WTC11 (cell line): ENCODE measurements around the gene KIFC1. TPM values are rescaled to one million over a fixed set of nuclear protein-coding genes. Genes with fewer than 3 reads are reported as not detected.
A peak's percentile ranks its signal among the peaks of the same experiment; 100 is the strongest.
"Not testable (repeated sequence)": the region's sequence is repeated elsewhere in the genome, so short reads cannot be mapped to it uniquely, and the experiment has no call there.

Experiments
- ATAC-seq: fragments of 200-7000 bp; cut with Tn5 transposase; 2 replicates; pipeline ENCODE4 v1.10.0; 2021; ENCODE audit warnings: mild to moderate bottlenecking, moderate library complexity
- CTCF ChIA-PET: fragments of 300-600 bp; sonication (Branson Sonifier 250); formaldehyde crosslinking; loops from one replicate; lab custom pipeline; 2021; ENCODE audit warnings: antibody characterized with exemption; lab: Charles Lee
- POLR2A ChIA-PET: fragments of 350-600 bp; sonication (Branson Sonifier 250); formaldehyde crosslinking; loops from one replicate; lab custom pipeline; 2021; ENCODE audit warnings: antibody characterized with exemption; lab: Charles Lee
- DNase-seq: peaks from one replicate; pipeline ENCODE4 v3.0.0; 2021; ENCODE audit warnings: low spot score
- H3K27ac Mint-ChIP-seq: 2 replicates; pipeline ENCODE4 v1.8.0; 2021; ENCODE audit warnings: mixed read lengths
- H3K27me3 Mint-ChIP-seq: 2 replicates; pipeline ENCODE4 v1.8.0; 2021; ENCODE audit warnings: low read depth, mild to moderate bottlenecking, moderate library complexity, mixed read lengths
- H3K36me3 Mint-ChIP-seq: 2 replicates; pipeline ENCODE4 v1.8.0; 2021; ENCODE audit warnings: mixed read lengths
- H3K4me1 Mint-ChIP-seq: 2 replicates; pipeline ENCODE4 v1.8.0; 2022; ENCODE audit warnings: mixed read lengths
- H3K4me3 Mint-ChIP-seq: 2 replicates; pipeline ENCODE4 v1.8.0; 2021; ENCODE audit warnings: mild to moderate bottlenecking, moderate library complexity, mixed read lengths
- H3K9me3 Mint-ChIP-seq: 2 replicates; pipeline ENCODE4 v1.8.0; 2021; ENCODE audit warnings: mixed read lengths
- CBFB ChIP-seq: sonication (generic); formaldehyde crosslinking; IDR thresholded peaks from 2 replicates; pipeline ENCODE4 v1.8.1; 2022; ENCODE audit warnings: mild to moderate bottlenecking, low read depth, missing genetic modification reagents
- CTCF ChIP-seq: fragments of 200-600 bp; IDR thresholded peaks from 2 replicates; pipeline ENCODE4 v1.8.0; 2022; ENCODE audit warnings: antibody characterized with exemption
- E2F1 ChIP-seq: sonication (generic); formaldehyde crosslinking; IDR thresholded peaks from 2 replicates; pipeline ENCODE4 v1.8.0; 2022; ENCODE audit warnings: mild to moderate bottlenecking, missing genetic modification reagents
- FOXJ3 ChIP-seq: sonication (generic); formaldehyde crosslinking; IDR thresholded peaks from 2 replicates; pipeline ENCODE4 v1.9.0; 2021; ENCODE audit warnings: missing genetic modification reagents, mild to moderate bottlenecking, borderline replicate concordance
- FOXP1 ChIP-seq: sonication (generic); formaldehyde crosslinking; IDR thresholded peaks from 2 replicates; pipeline ENCODE4 v1.8.0; 2022; ENCODE audit warnings: missing genetic modification reagents, mild to moderate bottlenecking, moderate library complexity, borderline replicate concordance
- HMGA2 ChIP-seq: fragments of 250-450 bp; sonication (Bioruptor Pico); IDR thresholded peaks from 2 replicates; pipeline ENCODE4 v1.4.0; 2021; ENCODE audit warnings: mild to moderate bottlenecking, moderate library complexity
- JAZF1 ChIP-seq: fragments of 250-450 bp; sonication (Bioruptor Pico); IDR thresholded peaks from 2 replicates; pipeline ENCODE4 v1.9.0; 2021; ENCODE audit warnings: moderate library complexity, mild to moderate bottlenecking, inconsistent platforms
- PRRX2 ChIP-seq: fragments of 250-450 bp; sonication (Bioruptor Pico); IDR thresholded peaks from 2 replicates; pipeline ENCODE4 v1.8.0; 2021; ENCODE audit warnings: mild to moderate bottlenecking
- RORB ChIP-seq: fragments of 250-450 bp; sonication (Bioruptor Pico); IDR thresholded peaks from 2 replicates; pipeline ENCODE4 v1.9.0; 2021; ENCODE audit warnings: mild to moderate bottlenecking
- SMAD4 ChIP-seq: sonication (generic); formaldehyde crosslinking; IDR thresholded peaks from 2 replicates; pipeline ENCODE4 v1.8.0; 2022; ENCODE audit warnings: mild to moderate bottlenecking, missing genetic modification reagents
- ZBTB43 ChIP-seq: sonication (generic); formaldehyde crosslinking; IDR thresholded peaks from 2 replicates; pipeline ENCODE4 v1.8.1; 2023; ENCODE audit warnings: mild to moderate bottlenecking, missing genetic modification reagents
- ZNF281 ChIP-seq: sonication (generic); formaldehyde crosslinking; IDR thresholded peaks from 2 replicates; pipeline ENCODE4 v1.8.0; 2023; ENCODE audit warnings: mild to moderate bottlenecking, missing genetic modification reagents
- ZNF317 ChIP-seq: sonication (generic); formaldehyde crosslinking; IDR thresholded peaks from 2 replicates; pipeline ENCODE4 v1.8.1; 2023; ENCODE audit warnings: low read depth, mild to moderate bottlenecking, moderate library complexity, missing genetic modification reagents, borderline replicate concordance
- ZNF396 ChIP-seq: fragments of 250-450 bp; sonication (Bioruptor Pico); IDR thresholded peaks from 2 replicates; pipeline ENCODE4 v1.8.0; 2021; ENCODE audit warnings: mild to moderate bottlenecking, moderate library complexity, borderline replicate concordance
- ZNF416 ChIP-seq: fragments of 250-450 bp; sonication (Bioruptor Pico); IDR thresholded peaks from 2 replicates; pipeline ENCODE4 v1.9.0; 2021; ENCODE audit warnings: mild to moderate bottlenecking, inconsistent platforms
- ZNF671 ChIP-seq: fragments of 250-450 bp; sonication (Bioruptor Pico); IDR thresholded peaks from 2 replicates; pipeline ENCODE4 v1.8.0; 2021; ENCODE audit warnings: mild to moderate bottlenecking
- ZSCAN18 ChIP-seq: fragments of 250-450 bp; sonication (Bioruptor Pico); IDR thresholded peaks from 2 replicates; pipeline ENCODE4 v2.1.2; 2022; ENCODE audit warnings: mild to moderate bottlenecking, moderate library complexity
- total RNA-seq: library from RNA; stranded (reverse); gene quantifications from 3 replicates; pipeline ENCODE4 v1.2.3, GENCODE V29; 2021

The KIFC1 gene
- total RNA-seq, 1 experiment from 2014 or later = 97.3 TPM

GRCh38 chr6:33392979-33393378 lies 1.4 kb downstream of the KIFC1 start:
- H3K27me3 Mint-ChIP-seq = peaks cover 4% of the 10 kb centered on the region; the same call in 1 of the 2 replicates
- TF ChIP-seq E2F1 (CRISPR knock-in tag) (no peak), JAZF1 (CRISPR knock-in tag) (no peak), ZNF396 (no peak), SMAD4 (CRISPR knock-in tag) (no peak), ZNF281 (CRISPR knock-in tag) (no peak), ZNF317 (CRISPR knock-in tag) (no peak), RORB (CRISPR knock-in tag) (no peak), ZNF671 (CRISPR knock-in tag) (no peak), ZSCAN18 (CRISPR knock-in tag) (no peak), ZNF416 (CRISPR knock-in tag) (no peak), FOXP1 (CRISPR knock-in tag) (no peak)
- TF ChIP-seq, all 79 proteins: peak for 0
- H3K36me3 Mint-ChIP-seq = peaks cover 15% of the 10 kb centered on the region
- no peak for ATAC-seq
- H3K4me3 Mint-ChIP-seq = peak overlapping the region; percentile 96
- no peaks in the 10 kb centered on the region for H3K9me3 Mint-ChIP-seq
- ChIA-PET CTCF (no interaction called here), POLR2A (no interaction called here)
- DNase-seq = no peak
- peak overlapping the region; percentile 99 for H3K27ac Mint-ChIP-seq
- H3K4me1 Mint-ChIP-seq = peaks cover 34% of the 10 kb centered on the region

GRCh38 chr6:33397541-33397940 lies 5.9 kb downstream of the KIFC1 start:
- H3K9me3 Mint-ChIP-seq = no peaks in the 10 kb centered on the region
- CTCF ChIA-PET = interaction anchor here (0.7 kb wide), 1 partner anchor 120 kb away, joined by 3 read pairs; no protein-coding TSS in a partner anchor
- H3K27me3 Mint-ChIP-seq = no peaks in the 10 kb centered on the region
- H3K27ac Mint-ChIP-seq = peak overlapping the region; percentile 67; the same call in 1 of the 2 replicates
- H3K36me3 Mint-ChIP-seq = peaks cover 42% of the 10 kb centered on the region
- no peak for ATAC-seq
- DNase-seq = no peak
- no peak overlapping the region for H3K4me3 Mint-ChIP-seq
- peaks cover 21% of the 10 kb centered on the region for H3K4me1 Mint-ChIP-seq
- no peak for TF ChIP-seq HMGA2 (CRISPR knock-in tag)
- no peak for TF ChIP-seq SMAD4 (CRISPR knock-in tag)
- no peak for TF ChIP-seq FOXJ3
- no peak for TF ChIP-seq ZBTB43 (CRISPR knock-in tag)
- TF ChIP-seq CBFB (CRISPR knock-in tag) = no peak
- TF ChIP-seq CTCF = no peak
- no peak for TF ChIP-seq PRRX2 (CRISPR knock-in tag)
- POLR2A ChIA-PET = no interaction called here

GRCh38 chr6:33398601-33399000 lies 7.0 kb downstream of the KIFC1 start:
- H3K27me3 Mint-ChIP-seq, H3K4me3 Mint-ChIP-seq, CTCF ChIA-PET, POLR2A ChIA-PET, ATAC-seq, DNase-seq, H3K27ac Mint-ChIP-seq, H3K9me3 Mint-ChIP-seq: not testable (repeated sequence)
- peaks cover 14% of the 10 kb centered on the region for H3K4me1 Mint-ChIP-seq
- peaks cover 49% of the 10 kb centered on the region for H3K36me3 Mint-ChIP-seq

GRCh38 chr6:33399881-33400280 lies 8.3 kb downstream of the KIFC1 start:
- peaks cover 57% of the 10 kb centered on the region for H3K36me3 Mint-ChIP-seq
- POLR2A ChIA-PET, H3K4me1 Mint-ChIP-seq, H3K9me3 Mint-ChIP-seq, ATAC-seq, H3K27me3 Mint-ChIP-seq, H3K4me3 Mint-ChIP-seq, CTCF ChIA-PET, DNase-seq: not testable (repeated sequence)
- peak overlapping the region; percentile 32; the same call in 1 of the 2 replicates for H3K27ac Mint-ChIP-seq
